CD14-positive monocyte (primary cell): ENCODE results near the gene TRPV2. TPM values are rescaled to one million over a fixed set of nuclear protein-coding genes. Genes with fewer than 3 reads are reported as not detected.

ENCODE experiments used
- DNase-seq, 3 donors: peaks; one replicate each; pipeline ENCODE4 v3.0.0-alpha.2; 2011 to 2022
- H2AFZ ChIP-seq: 2 replicates; pipeline ENCODE4 v1.6.0; 2012; ENCODE audit warnings: mild to moderate bottlenecking, low read depth, low read length, inconsistent platforms; ENCODE audit not compliant: insufficient read depth, poor library complexity, severe bottlenecking
- H3K27ac ChIP-seq, 2 donors: 1 replicate in 1 of 2; 2 replicates in 1 of 2; pipeline ENCODE4 v1.5.1; 2012 to 2013; ENCODE audit warnings: low read length in 2 of 2, control low read depth in 1 of 2, inconsistent platforms in 1 of 2, low read depth in 1 of 2, mild to moderate bottlenecking in 1 of 2
- H3K27me3 ChIP-seq, 2 donors: one replicate each; pipeline versions ENCODE4 v1.6.0 to v1.6.1; 2011 to 2013; ENCODE audit warnings: low read length in 2 of 2; ENCODE audit not compliant: control insufficient read depth in 2 of 2, insufficient read depth in 2 of 2
- H3K36me3 ChIP-seq, 2 donors: replicated peaks in 1 of 2; 1 replicate in 1 of 2; 2 replicates in 1 of 2; pipeline versions ENCODE4 v1.5.1 to v1.6.1; 2012 to 2013; ENCODE audit warnings: low read length in 2 of 2, control low read depth in 1 of 2, inconsistent platforms in 1 of 2, mild to moderate bottlenecking in 1 of 2; ENCODE audit not compliant: insufficient read depth in 2 of 2, control insufficient read depth in 1 of 2
- H3K4me1 ChIP-seq, 2 donors: 1 replicate in 1 of 2; 2 replicates in 1 of 2; pipeline versions ENCODE4 v1.5.1 to v1.6.1; 2012 to 2013; ENCODE audit warnings: low read length in 2 of 2, control low read depth in 1 of 2, inconsistent platforms in 1 of 2, mild to moderate bottlenecking in 1 of 2, moderate library complexity in 1 of 2; ENCODE audit not compliant: insufficient read depth in 2 of 2, control insufficient read depth in 1 of 2
- H3K4me2 ChIP-seq: replicated peaks from 2 replicates; pipeline ENCODE3; 2012; ENCODE audit warnings: low read length, moderate library complexity, mild to moderate bottlenecking; ENCODE audit not compliant: poor library complexity, severe bottlenecking; ENCODE audit errors: extremely low read depth
- H3K4me3 ChIP-seq, 3 experiments: fragments of 200-600 bp in 1 of 3; sonication (generic) in 1 of 3; replicated peaks in 1 of 3; 1 replicate in 2 of 3; 2 replicates in 1 of 3; pipeline ENCODE4 v1.5.1; 2011 to 2013; ENCODE audit warnings: low read length in 3 of 3, mild to moderate bottlenecking in 3 of 3, control low read depth in 2 of 3, low read depth in 2 of 3, inconsistent platforms in 1 of 3, moderate library complexity in 1 of 3
- H3K79me2 ChIP-seq: 2 replicates; pipeline ENCODE4 v1.6.0; 2012; ENCODE audit warnings: mild to moderate bottlenecking, control low read depth, inconsistent platforms, low read length, moderate library complexity; ENCODE audit not compliant: insufficient read depth
- H3K9ac ChIP-seq: 2 replicates; pipeline ENCODE4 v1.6.0; 2017; ENCODE audit warnings: low read length, mild to moderate bottlenecking; ENCODE audit not compliant: insufficient read depth, poor library complexity, severe bottlenecking
- H3K9me3 ChIP-seq, 2 donors: replicated peaks in 1 of 2; 1 replicate in 1 of 2; 2 replicates in 1 of 2; pipeline versions ENCODE4 v1.5.1 to v1.6.1; 2012 to 2013; ENCODE audit warnings: low read length in 2 of 2, control low read depth in 1 of 2; ENCODE audit not compliant: control insufficient read depth in 1 of 2, insufficient read depth in 1 of 2
- H4K20me1 ChIP-seq: 2 replicates; pipeline ENCODE4 v1.6.0; 2012; ENCODE audit warnings: mild to moderate bottlenecking, low read length, control low read depth, moderate library complexity; ENCODE audit not compliant: insufficient read depth
- H3K27ac Mint-ChIP-seq, 7 donors: one replicate each; pipeline ENCODE4 v1.8.0; 2020; ENCODE audit warnings: mild to moderate bottlenecking in 7 of 7, mixed read lengths in 7 of 7, moderate library complexity in 6 of 7, inconsistent platforms in 2 of 7
- H3K27me3 Mint-ChIP-seq, 3 donors: one replicate each; pipeline ENCODE4 v1.8.0; 2021 to 2022; ENCODE audit warnings: low read depth in 3 of 3, mild to moderate bottlenecking in 3 of 3, mixed read lengths in 3 of 3, moderate library complexity in 3 of 3, inconsistent platforms in 1 of 3
- H3K36me3 Mint-ChIP-seq, 2 donors: one replicate each; pipeline ENCODE4 v1.8.0; 2020; ENCODE audit warnings: mixed read lengths in 2 of 2, inconsistent platforms in 1 of 2, mild to moderate bottlenecking in 1 of 2
- H3K4me1 Mint-ChIP-seq: one replicate; pipeline ENCODE4 v1.8.0; 2020; ENCODE audit warnings: mild to moderate bottlenecking, mixed read lengths
- H3K4me3 Mint-ChIP-seq, 2 donors: one replicate each; pipeline ENCODE4 v1.8.0; 2020; ENCODE audit warnings: mild to moderate bottlenecking in 2 of 2, mixed read lengths in 2 of 2, moderate library complexity in 1 of 2
- H3K9me3 Mint-ChIP-seq, 7 donors: one replicate each; pipeline ENCODE4 v1.8.0; 2020 to 2022; ENCODE audit warnings: mixed read lengths in 7 of 7, mild to moderate bottlenecking in 6 of 7, moderate library complexity in 6 of 7, inconsistent platforms in 2 of 7
- WGBS: methylation state at CpG from one replicate; pipeline ENCODE4 v1.1.5; 2013; ENCODE audit warnings: missing lambda C conversion rate; ENCODE audit not compliant: insufficient coverage; 5-methylcytosine and 5-hydroxymethylcytosine counted together
- intact Hi-C, 2 donors: fragments of 100-400 bp; cut with micrococcal nuclease; formaldehyde crosslinking; loops; one replicate each; pipeline versions ENCODE4 v1.15.0 to v1.15.1; 2023
- polyA plus RNA-seq, 3 donors: library from polyadenylated mRNA; depleted of rRNA in 1 of 3; unstranded in 2 of 3; stranded (reverse) in 1 of 3; fragments of 300-500 nt in 2 of 3; fragments of >200 nt in 1 of 3; fragmentation: Illumina TruSeq in 2 of 3; gene quantifications; 1 replicate in 2 of 3; 2 replicates in 1 of 3; pipeline ENCODE4 v1.2.3, GENCODE V29; 2012 to 2021
- TF ChIP-seq, protein P1 (sequence below): fragments of 200-600 bp; IDR thresholded peaks from one replicate; pipeline ENCODE4 v1.8.0; 2022; ENCODE audit warnings: antibody characterized with exemption, mild to moderate bottlenecking

TRPV2 gene
- polyA plus RNA-seq, 3 donors: 51.4 to 66.3 (median 58.2) TPM

DNA sequence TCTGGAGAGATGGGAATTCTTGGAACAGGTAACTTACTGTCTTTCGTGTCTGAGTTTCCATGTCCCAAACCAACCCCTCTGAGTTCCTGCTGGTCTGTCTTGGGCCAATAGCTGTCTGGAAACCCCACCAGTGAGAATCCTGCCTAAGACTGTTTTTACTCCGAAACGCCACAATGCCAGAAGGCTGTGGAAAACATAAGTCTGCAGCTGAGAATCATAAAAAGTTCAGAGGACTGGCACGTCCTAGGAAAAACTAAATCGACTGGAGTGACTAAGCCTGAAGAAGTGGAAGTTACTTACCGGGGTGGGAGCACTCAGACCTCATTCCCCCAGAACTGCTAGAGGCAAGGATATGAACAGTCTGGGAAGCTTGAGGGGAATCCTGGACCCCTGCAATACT is 63.3 kb downstream of the TRPV2 start:
- no peak overlapping the region for H3K4me3 Mint-ChIP-seq

DNA sequence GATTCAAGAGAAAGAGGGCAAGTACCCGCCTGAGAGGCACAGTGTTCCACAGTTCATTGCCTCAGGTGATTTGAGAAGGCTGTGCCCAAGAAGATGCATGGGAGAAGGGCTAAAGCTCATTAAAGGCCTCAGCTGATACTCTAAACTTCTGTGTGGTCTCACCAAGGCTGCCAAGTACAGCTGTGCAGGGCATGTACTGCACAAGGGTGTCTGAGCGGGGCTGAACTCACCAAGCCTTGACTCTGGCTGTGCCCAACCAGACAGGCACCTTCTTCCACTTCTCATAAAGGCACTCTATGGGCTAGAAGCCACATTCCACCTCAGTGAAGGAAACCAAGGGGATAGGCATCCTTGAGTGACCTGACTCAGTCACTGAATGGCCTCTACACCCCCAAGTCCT is 63.9 kb downstream of the TRPV2 start:
- Histone ChIP-seq H3K36me3 (no peaks in the 10 kb centered on the region), H3K27ac (no peak overlapping the region), H2AFZ (no peak overlapping the region), H4K20me1 (no peaks in the 10 kb centered on the region), H3K9ac (no peak overlapping the region), H3K4me2 (no peak overlapping the region), H3K9me3 (no peaks in the 10 kb centered on the region), H3K79me2 (no peaks in the 10 kb centered on the region), H3K27me3 (no peaks in the 10 kb centered on the region), H3K4me3 (no peak overlapping the region), H3K4me1 (no peaks in the 10 kb centered on the region)
- Mint-ChIP-seq H3K27me3 (peaks cover 3 to 5% (median 4%) of the 10 kb centered on the region in 3 donors), H3K27ac (no peak overlapping the region), H3K4me1 (no peaks in the 10 kb centered on the region), H3K9me3 (no peaks in the 10 kb centered on the region), H3K4me3 (no peak overlapping the region), H3K36me3 (no peaks in the 10 kb centered on the region)
- TF ChIP-seq, protein P1, sequence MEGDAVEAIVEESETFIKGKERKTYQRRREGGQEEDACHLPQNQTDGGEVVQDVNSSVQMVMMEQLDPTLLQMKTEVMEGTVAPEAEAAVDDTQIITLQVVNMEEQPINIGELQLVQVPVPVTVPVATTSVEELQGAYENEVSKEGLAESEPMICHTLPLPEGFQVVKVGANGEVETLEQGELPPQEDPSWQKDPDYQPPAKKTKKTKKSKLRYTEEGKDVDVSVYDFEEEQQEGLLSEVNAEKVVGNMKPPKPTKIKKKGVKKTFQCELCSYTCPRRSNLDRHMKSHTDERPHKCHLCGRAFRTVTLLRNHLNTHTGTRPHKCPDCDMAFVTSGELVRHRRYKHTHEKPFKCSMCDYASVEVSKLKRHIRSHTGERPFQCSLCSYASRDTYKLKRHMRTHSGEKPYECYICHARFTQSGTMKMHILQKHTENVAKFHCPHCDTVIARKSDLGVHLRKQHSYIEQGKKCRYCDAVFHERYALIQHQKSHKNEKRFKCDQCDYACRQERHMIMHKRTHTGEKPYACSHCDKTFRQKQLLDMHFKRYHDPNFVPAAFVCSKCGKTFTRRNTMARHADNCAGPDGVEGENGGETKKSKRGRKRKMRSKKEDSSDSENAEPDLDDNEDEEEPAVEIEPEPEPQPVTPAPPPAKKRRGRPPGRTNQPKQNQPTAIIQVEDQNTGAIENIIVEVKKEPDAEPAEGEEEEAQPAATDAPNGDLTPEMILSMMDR: no peak
- DNase-seq: no peak
- 93% methylated on average over 2 of the region's 2 CpGs for WGBS
- intact Hi-C loops: no loop called here

More for the DNA sequence above, 63.3 kb downstream of the TRPV2 start:
- intact Hi-C loops: no loop called here
- H3K4me3 ChIP-seq: no peak overlapping the region
- no peak overlapping the region for H3K4me2 ChIP-seq
- no peaks in the 10 kb centered on the region for H3K79me2 ChIP-seq
- H3K9me3 Mint-ChIP-seq: no peaks in the 10 kb centered on the region
- TF ChIP-seq, protein P1: no peak
- H4K20me1 ChIP-seq: no peaks in the 10 kb centered on the region
- no peak overlapping the region for H3K27ac ChIP-seq
- no peaks in the 10 kb centered on the region for H3K27me3 ChIP-seq
- H3K36me3 Mint-ChIP-seq: no peaks in the 10 kb centered on the region
- no peaks in the 10 kb centered on the region for H3K9me3 ChIP-seq
- DNase-seq: no peak
- H3K9ac ChIP-seq: no peak overlapping the region
- peaks cover 3 to 5% (median 3%) of the 10 kb centered on the region in 3 donors for H3K27me3 Mint-ChIP-seq
- 98% methylated on average over 4 of the region's 6 CpGs for WGBS
- no peak overlapping the region for H3K27ac Mint-ChIP-seq
- H2AFZ ChIP-seq: no peak overlapping the region
- no peaks in the 10 kb centered on the region for H3K36me3 ChIP-seq
- no peaks in the 10 kb centered on the region for H3K4me1 Mint-ChIP-seq
- no peaks in the 10 kb centered on the region for H3K4me1 ChIP-seq
